ENCODE results near the gene UBE2QL1. TPM values are rescaled to one million over a fixed set of nuclear protein-coding genes. Genes with fewer than 3 reads are reported as not detected.

The UBE2QL1 gene
- total RNA-seq, 1 donor from 2014 or later = 5.6 TPM

DNA sequence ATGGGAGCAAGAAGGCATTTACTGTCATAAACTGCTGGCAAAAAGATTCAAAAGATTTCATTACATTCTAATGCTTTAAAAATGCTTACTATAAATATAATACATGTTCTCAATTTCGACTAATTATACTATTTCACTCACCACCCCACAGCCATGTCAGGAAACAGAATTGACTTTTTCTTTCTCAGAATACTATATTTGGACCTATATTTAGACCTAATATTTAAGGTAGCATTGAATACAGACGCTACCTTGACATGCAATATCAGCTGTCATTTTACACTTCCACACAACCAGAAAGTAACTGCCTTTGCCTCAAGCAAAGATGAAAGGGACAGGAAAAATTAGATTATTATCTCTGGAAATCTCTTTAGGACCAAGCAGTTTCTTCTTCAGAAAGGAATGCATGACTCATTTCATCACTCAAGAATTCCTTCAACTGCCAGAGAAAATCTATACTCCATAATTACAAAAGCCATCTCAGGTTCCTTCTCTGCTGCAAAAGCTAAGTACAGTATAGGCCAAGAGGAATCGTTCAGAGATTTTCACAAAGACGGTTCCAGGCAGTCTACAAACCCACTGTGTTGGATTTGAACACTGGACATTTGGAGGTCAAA is 11.8 kb upstream of the UBE2QL1 start:
- H3K27me3 Mint-ChIP-seq = peaks cover 45% of the 10 kb centered on the region
- H3K9me3 Mint-ChIP-seq = peaks cover 9% of the 10 kb centered on the region
- no peak for DNase-seq (ENCODE audit: extremely low spot score, unreplicated experiment)
- no peaks in the 10 kb centered on the region for H3K36me3 Mint-ChIP-seq
- no peak overlapping the region for H3K4me3 Mint-ChIP-seq
- no peak for TF ChIP-seq CTCF (conservative IDR thresholded peaks at IDR 0.05)
- no peak overlapping the region for H3K27ac Mint-ChIP-seq
- no peaks in the 10 kb centered on the region for H3K4me1 Mint-ChIP-seq (ENCODE audit: unreplicated experiment)

- Mint-ChIP-seq H3K9me3 (peaks cover 16% of the 10 kb centered on the region), H3K27ac (no peak overlapping the region), H3K4me1 (ENCODE audit: unreplicated experiment) (no peaks in the 10 kb centered on the region), H3K27me3 (peaks cover 47% of the 10 kb centered on the region), H3K4me3 (no peak overlapping the region), H3K36me3 (no peaks in the 10 kb centered on the region)
- DNase-seq (ENCODE audit: extremely low spot score, unreplicated experiment) = no peak
- no peak for TF ChIP-seq CTCF (conservative IDR thresholded peaks at IDR 0.05)
These were observed 8.8 kb upstream of the UBE2QL1 start for GRCh38 chr5:6439588-6440550.

- H3K4me1 Mint-ChIP-seq (ENCODE audit: unreplicated experiment) = no peaks in the 10 kb centered on the region
- no peak for TF ChIP-seq CTCF (conservative IDR thresholded peaks at IDR 0.05)
- H3K27ac Mint-ChIP-seq = no peak overlapping the region
- peaks cover 45% of the 10 kb centered on the region for H3K27me3 Mint-ChIP-seq
- DNase-seq (ENCODE audit: extremely low spot score, unreplicated experiment) = no peak
- no peak overlapping the region for H3K4me3 Mint-ChIP-seq
- no peaks in the 10 kb centered on the region for H3K36me3 Mint-ChIP-seq
- peaks cover 16% of the 10 kb centered on the region for H3K9me3 Mint-ChIP-seq
These were observed 6.3 kb upstream of the UBE2QL1 start for GRCh38 chr5:6442333-6442732.

DNA sequence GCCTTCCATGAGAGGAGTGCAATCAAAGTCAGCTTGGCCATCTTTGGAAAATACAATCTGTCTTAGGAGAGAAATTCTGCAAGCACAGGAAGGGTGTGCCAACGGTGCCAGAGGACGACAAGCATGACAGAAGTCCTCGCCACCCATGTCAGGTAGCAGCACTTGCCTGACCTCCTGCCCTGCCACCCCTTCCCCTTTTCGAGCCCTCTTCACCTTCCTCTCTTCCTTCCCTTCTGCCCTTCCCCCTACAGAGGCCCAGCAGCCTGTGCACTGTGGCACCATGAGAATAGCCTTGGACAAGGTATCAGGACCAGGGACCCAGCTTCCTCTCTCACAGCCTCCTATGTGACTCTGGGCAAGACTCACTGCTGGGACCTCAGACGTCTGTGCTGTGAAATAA is 5.3 kb upstream of the UBE2QL1 start:
- Mint-ChIP-seq H3K4me1 (ENCODE audit: unreplicated experiment) (no peaks in the 10 kb centered on the region), H3K4me3 (no peak overlapping the region), H3K36me3 (no peaks in the 10 kb centered on the region), H3K27me3 (peaks cover 45% of the 10 kb centered on the region), H3K9me3 (peaks cover 16% of the 10 kb centered on the region), H3K27ac (no peak overlapping the region)
- no peak for TF ChIP-seq CTCF (conservative IDR thresholded peaks at IDR 0.05)
- DNase-seq (ENCODE audit: extremely low spot score, unreplicated experiment) = no peak

- Mint-ChIP-seq H3K27ac (no peak overlapping the region), H3K36me3 (no peaks in the 10 kb centered on the region), H3K9me3 (peaks cover 10% of the 10 kb centered on the region), H3K4me3 (no peak overlapping the region), H3K4me1 (ENCODE audit: unreplicated experiment) (no peaks in the 10 kb centered on the region), H3K27me3 (peaks cover 60% of the 10 kb centered on the region)
- DNase-seq (ENCODE audit: extremely low spot score, unreplicated experiment) = no peak
- TF ChIP-seq CTCF (conservative IDR thresholded peaks at IDR 0.05) = no peak
These were observed 2.6 kb upstream of the UBE2QL1 start for GRCh38 chr5:6446042-6446441.

Measured in type B pancreatic cell (in vitro differentiated cells).